GM13977 (cell line): ENCODE results near the gene PRSS36.
"Not testable (repeated sequence)": the region's sequence is repeated elsewhere in the genome, so short reads cannot be mapped to it uniquely, and the experiment has no call there.

ENCODE experiments used
- DNase-seq: peaks from one replicate; pipeline ENCODE4 v3.0.0; 2012; ENCODE audit warnings: low spot score
- CTCF ChIP-seq: IDR thresholded peaks from 2 replicates; pipeline ENCODE4 v1.5.1; 2012; ENCODE audit warnings: mild to moderate bottlenecking, control low read depth; ENCODE audit not compliant: insufficient read depth; ENCODE audit errors: extremely low read depth, missing control alignments
- in situ Hi-C: fragments of 300-500 bp; cut with MboI; formaldehyde crosslinking; loops from one replicate; pipeline ENCODE4 v1.12.0; 2022; ENCODE audit warnings: low sequenced_read_pairs, low pct_unique_long_range_greater_than_20kb, mixed read lengths, inconsistent platforms; ENCODE audit not compliant: unreplicated experiment

Gene PRSS36

GRCh38 chr16:31138621-31139578, 11.0 kb downstream of the PRSS36 start:
- TF ChIP-seq CTCF = no peak
- no peak for DNase-seq
- in situ Hi-C loops = no loop called here

- DNase-seq, in situ Hi-C loops: not testable (repeated sequence)
Observed at GRCh38 chr16:31136822-31137499, 12.9 kb downstream of the PRSS36 start.

- no peak for TF ChIP-seq CTCF
- no peak for DNase-seq
- in situ Hi-C loops = no loop called here
Observed at GRCh38 chr16:31136287-31136662, 13.6 kb downstream of the PRSS36 start.

- TF ChIP-seq CTCF = no peak
- DNase-seq = no peak
- in situ Hi-C loops = no loop called here
Observed at GRCh38 chr16:31135535-31136286, 14.2 kb downstream of the PRSS36 start, which contains the start of gene PRSS8. TSS of gene PRSS8 (minus strand) at chr16:31135727. CDS start at chr16:31135498, 229 bp downstream.

- no peak for DNase-seq
- no peak for TF ChIP-seq CTCF
- in situ Hi-C loops = no loop called here
Observed at GRCh38 chr16:31134625-31135534, 15.0 kb downstream of the PRSS36 start.

GRCh38 chr16:31134091-31134571, 15.7 kb downstream of the PRSS36 start:
- no peak for DNase-seq
- in situ Hi-C loops = no loop called here
- TF ChIP-seq CTCF = no peak
